Stimulated activated CD8-positive, alpha-beta memory T cell treated with anti-CD3 and anti-CD28 coated beads, Interleukin-4, amount 100 ng/mL, for 4 hours (primary cell): ENCODE measurements around the gene DNASE1L1.

Experiments used
- DNase-seq, 2 donors: peaks; one replicate each; pipeline ENCODE4 v3.0.0-alpha.2; 2020; ENCODE audit warnings: low read depth in 2 of 2, low spot score in 1 of 2

DNASE1L1 gene

GRCh38 chrX:154384284-154384892 lies 24.7 kb downstream of the DNASE1L1 start:
- no peak for DNase-seq

- no peak for DNase-seq
These were observed 25.4 kb downstream of the DNASE1L1 start for GRCh38 chrX:154383359-154384283.

- DNase-seq = no peak
These were observed 26.5 kb downstream of the DNASE1L1 start for GRCh38 chrX:154382483-154383069.

- no peak for DNase-seq
These were observed 27.8 kb downstream of the DNASE1L1 start for GRCh38 chrX:154381271-154381670.

- DNase-seq = no peak
These were observed 28.3 kb downstream of the DNASE1L1 start for GRCh38 chrX:154380787-154381186.

GRCh38 chrX:154380153-154380552 lies 28.9 kb downstream of the DNASE1L1 start:
- no peak for DNase-seq

GRCh38 chrX:154379569-154379951 lies 29.5 kb downstream of the DNASE1L1 start:
- no peak for DNase-seq

- DNase-seq = peak; percentile 82 to 95
These were observed 30.1 kb downstream of the DNASE1L1 start, which contains the start of gene EMD for GRCh38 chrX:154378799-154379568. TSS of gene EMD (plus strand) at chrX:154379295. CDS start at chrX:154379485, 190 bp downstream.

GRCh38 chrX:154378059-154378798 lies 30.8 kb downstream of the DNASE1L1 start:
- no peak for DNase-seq

GRCh38 chrX:154376774-154377173 lies 32.3 kb downstream of the DNASE1L1 start:
- DNase-seq = no peak

- no peak for DNase-seq
These were observed 33.9 kb downstream of the DNASE1L1 start for GRCh38 chrX:154375156-154375504.

GRCh38 chrX:154374313-154375155 lies 34.5 kb downstream of the DNASE1L1 start, which contains the start of gene FLNA:
TSS of gene FLNA (minus strand) at chrX:154374634. CDS start at chrX:154371245, 3,389 bp downstream.
- DNase-seq = no peak

GRCh38 chrX:154373340-154374306 lies 35.4 kb downstream of the DNASE1L1 start:
- no peak for DNase-seq

GRCh38 chrX:154372612-154373022 lies 36.4 kb downstream of the DNASE1L1 start:
- no peak for DNase-seq

GRCh38 chrX:154371789-154372300 lies 37.2 kb downstream of the DNASE1L1 start:
- DNase-seq = no peak

- DNase-seq = peak; percentile 77 to 88
These were observed 37.9 kb downstream of the DNASE1L1 start for GRCh38 chrX:154371017-154371788.

GRCh38 chrX:154370300-154371016 lies 38.6 kb downstream of the DNASE1L1 start:
- no peak for DNase-seq
